ENCODE measurements around the gene ISG20. TPM values are rescaled to one million over a fixed set of nuclear protein-coding genes. Genes with fewer than 3 reads are reported as not detected.

ISG20 gene
- total and polyA plus RNA-seq, 2 donors (not counting 3 experiments of a cell fraction or from before 2014, with no cell fraction given) = 6.4 to 7.5 TPM

DNA sequence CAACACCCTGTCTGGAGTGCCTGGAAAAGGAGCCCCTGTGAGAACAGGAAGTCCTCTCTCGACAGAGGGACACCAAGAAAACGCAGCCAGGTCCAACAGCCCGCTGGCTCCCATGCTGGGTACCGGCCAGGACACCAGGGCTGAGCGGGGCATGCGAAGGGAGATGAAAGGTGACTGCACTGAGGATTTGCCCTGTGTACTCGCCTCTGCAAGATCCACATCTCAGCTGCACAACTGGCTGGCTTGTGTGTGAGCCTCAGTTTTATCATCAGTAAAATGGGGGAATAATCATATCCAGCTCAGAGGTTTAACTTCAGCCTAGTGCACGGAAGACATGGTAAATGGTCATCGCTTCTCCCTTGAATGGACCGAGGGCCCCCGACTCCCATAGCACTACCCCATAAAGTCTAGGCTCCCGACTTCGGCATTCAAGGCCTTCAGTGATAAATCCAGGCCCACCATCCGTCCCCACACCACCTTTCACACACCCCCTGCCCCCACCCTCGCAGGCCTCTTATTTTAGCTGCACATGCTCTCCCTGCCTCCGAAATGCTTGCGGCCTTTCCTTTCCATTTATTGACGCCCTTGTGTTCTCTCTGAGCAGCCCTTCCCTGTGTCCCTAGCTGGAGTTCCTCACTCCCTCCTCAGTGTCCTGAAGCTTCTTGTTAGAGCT is 15.8 kb downstream of the ISG20 start:
- intact Hi-C loops (cut with micrococcal nuclease) = loop anchor here (5.0 kb wide), 1 partner anchor 48 kb away; no protein-coding TSS in a partner anchor
- no TSS peak for BruUV-seq (replicated peaks)

More for the DNA sequence above, 15.8 kb downstream of the ISG20 start:
- H3K79me2 ChIP-seq (ENCODE audit: control insufficient read depth, insufficient read depth, low read length) = no peaks in the 10 kb centered on the region
- no peak for FAIRE-seq
- dilution Hi-C loops (cut with MboI; ENCODE audit: extremely low pct_ligation_motif_present, low sequenced_read_pairs) = no loop called here
- no peak for DNase-seq (ENCODE audit: low read depth, low spot score)
- H3K27ac ChIP-seq (ENCODE audit: insufficient read depth, low read depth, low read length) = no peak overlapping the region
- no peak overlapping the region for H3K4me3 ChIP-seq (replicated peaks in 1 of 3; ENCODE audit: insufficient read depth in 1 of 3, low read depth in 1 of 3, low read length in 3 of 3)
- ChIA-PET POLR2A (no interaction called here), CTCF (interaction anchor here (1.2 to 6.1 kb wide), 3 partner anchors 23 to 180 kb away, joined by 3 to 126 read pairs (median 6); no protein-coding TSS in a partner anchor)
- no peak overlapping the region for H2AFZ ChIP-seq (ENCODE audit: low read depth, low read length)
- H3K9me1 ChIP-seq (replicated peaks; ENCODE audit: control insufficient read depth, extremely low read depth, insufficient read depth, low read length) = no peaks in the 10 kb centered on the region
- H3K9me3 ChIP-seq (replicated peaks; ENCODE audit: control insufficient read depth, insufficient read depth, low read length) = no peaks in the 10 kb centered on the region
- no peak overlapping the region for H3K4me2 ChIP-seq (ENCODE audit: insufficient read depth, low read length)
- no peaks in the 10 kb centered on the region for H3K27me3 ChIP-seq (ENCODE audit: control insufficient read depth in 2 of 2, insufficient read depth in 2 of 2, low read length in 2 of 2)
- H3K4me1 ChIP-seq (ENCODE audit: control insufficient read depth, extremely low read depth, insufficient read depth, low read length) = peaks cover 18% of the 10 kb centered on the region
- H3K36me3 ChIP-seq (ENCODE audit: control insufficient read depth in 2 of 2, extremely low read depth in 1 of 2, insufficient read depth in 2 of 2, low read length in 2 of 2) = no peaks in the 10 kb centered on the region
- no peak overlapping the region for H3K9ac ChIP-seq (replicated peaks; ENCODE audit: extremely low read depth, insufficient read depth, low read length)
- TF ChIP-seq, protein P1, sequence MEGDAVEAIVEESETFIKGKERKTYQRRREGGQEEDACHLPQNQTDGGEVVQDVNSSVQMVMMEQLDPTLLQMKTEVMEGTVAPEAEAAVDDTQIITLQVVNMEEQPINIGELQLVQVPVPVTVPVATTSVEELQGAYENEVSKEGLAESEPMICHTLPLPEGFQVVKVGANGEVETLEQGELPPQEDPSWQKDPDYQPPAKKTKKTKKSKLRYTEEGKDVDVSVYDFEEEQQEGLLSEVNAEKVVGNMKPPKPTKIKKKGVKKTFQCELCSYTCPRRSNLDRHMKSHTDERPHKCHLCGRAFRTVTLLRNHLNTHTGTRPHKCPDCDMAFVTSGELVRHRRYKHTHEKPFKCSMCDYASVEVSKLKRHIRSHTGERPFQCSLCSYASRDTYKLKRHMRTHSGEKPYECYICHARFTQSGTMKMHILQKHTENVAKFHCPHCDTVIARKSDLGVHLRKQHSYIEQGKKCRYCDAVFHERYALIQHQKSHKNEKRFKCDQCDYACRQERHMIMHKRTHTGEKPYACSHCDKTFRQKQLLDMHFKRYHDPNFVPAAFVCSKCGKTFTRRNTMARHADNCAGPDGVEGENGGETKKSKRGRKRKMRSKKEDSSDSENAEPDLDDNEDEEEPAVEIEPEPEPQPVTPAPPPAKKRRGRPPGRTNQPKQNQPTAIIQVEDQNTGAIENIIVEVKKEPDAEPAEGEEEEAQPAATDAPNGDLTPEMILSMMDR (IDR thresholded peaks at IDR 0.05; ENCODE audit: extremely low read depth in 1 of 2, insufficient read depth in 1 of 2, low read depth in 1 of 2, low read length in 2 of 2) = no peak
- TF ChIP-seq POLR2AphosphoS5 (IDR thresholded peaks at IDR 0.05; ENCODE audit: insufficient read depth, low read depth, low read length) (no peak), EZH2 (IDR thresholded peaks at IDR 0.05; ENCODE audit: borderline replicate concordance, low read depth, low read length, severe bottlenecking) (no peak), POLR2A (IDR thresholded peaks at IDR 0.05; ENCODE audit: low read depth, low read length) (no peak), GATA2 (IDR thresholded peaks at IDR 0.05; ENCODE audit: insufficient read depth, insufficient read length, low read depth, low read length) (no peak), FOS (IDR thresholded peaks at IDR 0.05; ENCODE audit: borderline replicate concordance, insufficient read depth, low read length) (no peak), MYC (IDR thresholded peaks at IDR 0.05; ENCODE audit: low read depth, low read length) (no peak), JUN (IDR thresholded peaks at IDR 0.05; ENCODE audit: borderline replicate concordance, insufficient read depth, insufficient read length, low read depth) (no peak)
- TF ChIP-seq, protein P2, sequence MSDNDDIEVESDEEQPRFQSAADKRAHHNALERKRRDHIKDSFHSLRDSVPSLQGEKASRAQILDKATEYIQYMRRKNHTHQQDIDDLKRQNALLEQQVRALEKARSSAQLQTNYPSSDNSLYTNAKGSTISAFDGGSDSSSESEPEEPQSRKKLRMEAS (IDR thresholded peaks at IDR 0.05; ENCODE audit: insufficient read depth, insufficient read length) = no peak
- no peaks in the 10 kb centered on the region for H4K20me1 ChIP-seq (replicated peaks; ENCODE audit: control insufficient read depth, extremely low read depth, insufficient read depth, low read length)

Data from endothelial cell of umbilical vein (primary cell).